Measurements from ENCODE around the gene CASP4.
"Not testable (repeated sequence)": the region's sequence is repeated elsewhere in the genome, so short reads cannot be mapped to it uniquely, and the experiment has no call there.

DNA sequence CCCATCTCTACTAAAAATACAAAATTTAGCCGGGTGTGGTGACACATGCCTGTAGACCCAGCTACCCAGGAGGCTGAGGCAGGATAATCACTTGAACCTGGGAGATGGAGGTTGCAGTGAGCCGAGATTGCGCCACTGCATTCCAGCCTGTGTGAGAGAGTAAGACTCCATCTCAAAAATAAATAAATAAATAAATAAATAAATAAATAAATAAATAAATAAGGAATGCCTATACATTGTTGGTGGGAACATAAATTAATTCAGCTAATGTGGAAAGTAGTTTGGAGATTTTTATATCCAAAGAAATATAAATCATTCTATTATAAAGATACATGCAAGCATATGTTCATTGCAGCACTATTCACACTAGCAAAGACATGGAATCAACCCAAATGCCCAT lies 34.3 kb downstream of the CASP4 start:
- TF ChIP-seq, protein P1, sequence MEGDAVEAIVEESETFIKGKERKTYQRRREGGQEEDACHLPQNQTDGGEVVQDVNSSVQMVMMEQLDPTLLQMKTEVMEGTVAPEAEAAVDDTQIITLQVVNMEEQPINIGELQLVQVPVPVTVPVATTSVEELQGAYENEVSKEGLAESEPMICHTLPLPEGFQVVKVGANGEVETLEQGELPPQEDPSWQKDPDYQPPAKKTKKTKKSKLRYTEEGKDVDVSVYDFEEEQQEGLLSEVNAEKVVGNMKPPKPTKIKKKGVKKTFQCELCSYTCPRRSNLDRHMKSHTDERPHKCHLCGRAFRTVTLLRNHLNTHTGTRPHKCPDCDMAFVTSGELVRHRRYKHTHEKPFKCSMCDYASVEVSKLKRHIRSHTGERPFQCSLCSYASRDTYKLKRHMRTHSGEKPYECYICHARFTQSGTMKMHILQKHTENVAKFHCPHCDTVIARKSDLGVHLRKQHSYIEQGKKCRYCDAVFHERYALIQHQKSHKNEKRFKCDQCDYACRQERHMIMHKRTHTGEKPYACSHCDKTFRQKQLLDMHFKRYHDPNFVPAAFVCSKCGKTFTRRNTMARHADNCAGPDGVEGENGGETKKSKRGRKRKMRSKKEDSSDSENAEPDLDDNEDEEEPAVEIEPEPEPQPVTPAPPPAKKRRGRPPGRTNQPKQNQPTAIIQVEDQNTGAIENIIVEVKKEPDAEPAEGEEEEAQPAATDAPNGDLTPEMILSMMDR (conservative IDR thresholded peaks at IDR 0.05; ENCODE audit: low read depth, low read length) = not testable (repeated sequence)
- TF ChIP-seq EZH2 (IDR thresholded peaks at IDR 0.05; ENCODE audit: borderline replicate concordance, low read depth, low read length, poor library complexity, severe bottlenecking) = not testable (repeated sequence)
